HepG2 (cell line): ENCODE results near the gene CTNNA3. TPM values are rescaled to one million over a fixed set of nuclear protein-coding genes. Genes with fewer than 3 reads are reported as not detected.

Source experiments
- DNMT1 ChIP-seq: sonication (generic); formaldehyde crosslinking; IDR thresholded peaks from 2 replicates; pipeline ENCODE4 v1.5.1; 2020; ENCODE audit warnings: mild to moderate bottlenecking, missing genetic modification reagents
- ELF1 ChIP-seq: sonication (generic); formaldehyde crosslinking; IDR thresholded peaks from 2 replicates; pipeline ENCODE4 v1.4.0; 2020; ENCODE audit warnings: missing genetic modification reagents
- PAX8 ChIP-seq: sonication (generic); formaldehyde crosslinking; IDR thresholded peaks from 2 replicates; pipeline ENCODE4 v1.8.0; 2022; ENCODE audit warnings: mild to moderate bottlenecking, missing genetic modification reagents, borderline replicate concordance
- YEATS2 ChIP-seq: sonication (generic); formaldehyde crosslinking; IDR thresholded peaks from 2 replicates; pipeline ENCODE4 v1.4.0; 2020; ENCODE audit warnings: missing genetic modification reagents, borderline replicate concordance
- ZFP36 ChIP-seq: fragments of 150-350 bp; IDR thresholded peaks from 2 replicates; pipeline ENCODE4 v1.6.1; 2018; ENCODE audit warnings: borderline replicate concordance, low read length, low read depth; ENCODE audit not compliant: partially characterized antibody
- ZNF136 ChIP-seq: sonication (generic); formaldehyde crosslinking; IDR thresholded peaks from 2 replicates; pipeline ENCODE4 v1.8.1; 2022; ENCODE audit warnings: low read depth, mild to moderate bottlenecking, moderate library complexity, missing genetic modification reagents
- ZNF432 ChIP-seq: sonication (generic); formaldehyde crosslinking; IDR thresholded peaks from 2 replicates; pipeline ENCODE4 v1.5.0; 2020; ENCODE audit warnings: missing genetic modification reagents, mild to moderate bottlenecking, borderline replicate concordance
- ZSCAN31 ChIP-seq: sonication (generic); formaldehyde crosslinking; IDR thresholded peaks from 2 replicates; pipeline ENCODE4 v1.5.0; 2020; ENCODE audit warnings: low read depth, mild to moderate bottlenecking, missing genetic modification reagents
- polyA plus RNA-seq, 8 experiments: library from polyadenylated mRNA; depleted of rRNA in 3 of 8; stranded (reverse) in 7 of 8; unstranded in 1 of 8; fragments of >200 nt; fragmentation: Illumina TruSeq in 4 of 8; extraction: Trizol in 4 of 8; gene quantifications; 2 replicates each; pipeline versions ENCODE4 v1.2.1 to v1.2.3, GENCODE V29; 2011 to 2016; ENCODE audit warnings: low read depth in 4 of 8, missing spikeins in 1 of 8, mixed read lengths in 1 of 8; ENCODE audit not compliant: insufficient read depth in 1 of 8
- total RNA-seq, 5 experiments: library from RNA; depleted of rRNA; stranded (reverse); fragments of >200 nt; fragmentation: Illumina TruSeq; extraction: Trizol; gene quantifications; 2 replicates each; pipeline ENCODE4 v1.2.3, GENCODE V29; 2016; ENCODE audit warnings: low read depth in 1 of 5
- TF ChIP-seq, protein P1 (sequence below): sonication (generic); formaldehyde crosslinking; IDR thresholded peaks from 2 replicates; pipeline ENCODE4 v1.4.0; 2020; ENCODE audit warnings: low read depth, missing genetic modification reagents
- TF ChIP-seq, protein P2 (sequence below): sonication (generic); formaldehyde crosslinking; IDR thresholded peaks from 2 replicates; pipeline ENCODE4 v1.5.0; 2020; ENCODE audit warnings: missing genetic modification reagents

The CTNNA3 gene
- total and polyA plus RNA-seq, 2 of the 13 experiments (the other 11 are each of a cell fraction or from before 2014, with no cell fraction given): not detected

GRCh38 chr10:66719483-66719882 is 976.5 kb downstream of the CTNNA3 start (continued):
- TF ChIP-seq, protein P1, sequence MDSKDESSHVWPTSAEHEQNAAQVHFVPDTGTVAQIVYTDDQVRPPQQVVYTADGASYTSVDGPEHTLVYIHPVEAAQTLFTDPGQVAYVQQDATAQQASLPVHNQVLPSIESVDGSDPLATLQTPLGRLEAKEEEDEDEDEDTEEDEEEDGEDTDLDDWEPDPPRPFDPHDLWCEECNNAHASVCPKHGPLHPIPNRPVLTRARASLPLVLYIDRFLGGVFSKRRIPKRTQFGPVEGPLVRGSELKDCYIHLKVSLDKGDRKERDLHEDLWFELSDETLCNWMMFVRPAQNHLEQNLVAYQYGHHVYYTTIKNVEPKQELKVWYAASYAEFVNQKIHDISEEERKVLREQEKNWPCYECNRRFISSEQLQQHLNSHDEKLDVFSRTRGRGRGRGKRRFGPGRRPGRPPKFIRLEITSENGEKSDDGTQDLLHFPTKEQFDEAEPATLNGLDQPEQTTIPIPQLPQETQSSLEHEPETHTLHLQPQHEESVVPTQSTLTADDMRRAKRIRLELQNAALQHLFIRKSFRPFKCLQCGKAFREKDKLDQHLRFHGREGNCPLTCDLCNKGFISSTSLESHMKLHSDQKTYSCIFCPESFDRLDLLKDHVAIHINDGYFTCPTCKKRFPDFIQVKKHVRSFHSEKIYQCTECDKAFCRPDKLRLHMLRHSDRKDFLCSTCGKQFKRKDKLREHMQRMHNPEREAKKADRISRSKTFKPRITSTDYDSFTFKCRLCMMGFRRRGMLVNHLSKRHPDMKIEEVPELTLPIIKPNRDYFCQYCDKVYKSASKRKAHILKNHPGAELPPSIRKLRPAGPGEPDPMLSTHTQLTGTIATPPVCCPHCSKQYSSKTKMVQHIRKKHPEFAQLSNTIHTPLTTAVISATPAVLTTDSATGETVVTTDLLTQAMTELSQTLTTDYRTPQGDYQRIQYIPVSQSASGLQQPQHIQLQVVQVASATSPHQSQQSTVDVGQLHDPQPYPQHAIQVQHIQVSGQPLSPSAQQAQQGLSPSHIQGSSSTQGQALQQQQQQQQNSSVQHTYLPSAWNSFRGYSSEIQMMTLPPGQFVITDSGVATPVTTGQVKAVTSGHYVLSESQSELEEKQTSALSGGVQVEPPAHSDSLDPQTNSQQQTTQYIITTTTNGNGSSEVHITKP (CRISPR knock-in tag): no peak
- no peak for TF ChIP-seq ZNF136 (CRISPR knock-in tag)
- TF ChIP-seq, protein P2, sequence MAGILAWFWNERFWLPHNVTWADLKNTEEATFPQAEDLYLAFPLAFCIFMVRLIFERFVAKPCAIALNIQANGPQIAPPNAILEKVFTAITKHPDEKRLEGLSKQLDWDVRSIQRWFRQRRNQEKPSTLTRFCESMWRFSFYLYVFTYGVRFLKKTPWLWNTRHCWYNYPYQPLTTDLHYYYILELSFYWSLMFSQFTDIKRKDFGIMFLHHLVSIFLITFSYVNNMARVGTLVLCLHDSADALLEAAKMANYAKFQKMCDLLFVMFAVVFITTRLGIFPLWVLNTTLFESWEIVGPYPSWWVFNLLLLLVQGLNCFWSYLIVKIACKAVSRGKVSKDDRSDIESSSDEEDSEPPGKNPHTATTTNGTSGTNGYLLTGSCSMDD: no peak
- no peak for TF ChIP-seq PAX8 (CRISPR knock-in tag)
- TF ChIP-seq ZNF432: no peak
- no peak for TF ChIP-seq ZSCAN31 (CRISPR knock-in tag)
- TF ChIP-seq ZFP36: no peak
- no peak for TF ChIP-seq DNMT1 (CRISPR knock-in tag)
- no peak for TF ChIP-seq ELF1 (CRISPR knock-in tag)
- no peak for TF ChIP-seq YEATS2 (CRISPR knock-in tag)
